ENCODE measurements around the gene ERLIN1. TPM values are rescaled to one million over a fixed set of nuclear protein-coding genes. Genes with fewer than 3 reads are reported as not detected.

ERLIN1 gene
- total RNA-seq, 1 experiment from 2014 or later, result 33.0 TPM

- Mint-ChIP-seq H3K9me3 (no peaks in the 10 kb centered on the region), H3K4me3 (no peak overlapping the region), H3K27ac (no peak overlapping the region), H3K4me1 (no peaks in the 10 kb centered on the region), H3K36me3 (ENCODE audit: insufficient read depth in 1 of 3, low read depth in 3 of 3) (peaks cover 14 to 51% (median 38%) of the 10 kb centered on the region in 3 experiments; a peak in 6 of 7 replicates), H3K27me3 (ENCODE audit: low read depth) (no peaks in the 10 kb centered on the region)
- no peak overlapping the region for H4K91ac ChIP-seq (ENCODE audit: insufficient read length, low read depth, low read length)
- no peak overlapping the region for H3K23ac ChIP-seq (ENCODE audit: insufficient read length, low read depth, low read length)
- no peak for DNase-seq
- H4K20me1 ChIP-seq (ENCODE audit: control insufficient read depth, insufficient read depth, insufficient read length), result no peaks in the 10 kb centered on the region
- H2BK120ac ChIP-seq (ENCODE audit: low read depth, low read length, poor library complexity, severe bottlenecking), result no peak overlapping the region
- H2AFZ ChIP-seq (ENCODE audit: low read length), result no peak overlapping the region
- TF ChIP-seq CTCF (conservative IDR thresholded peaks at IDR 0.05), result no peak
- no peak overlapping the region for H3K56ac ChIP-seq (ENCODE audit: insufficient read length, low read depth, low read length)
- no peak overlapping the region for H3K27ac ChIP-seq (ENCODE audit: insufficient read length, low read depth, low read length)
- H2BK5ac ChIP-seq (ENCODE audit: insufficient read length, low read length), result no peak overlapping the region
- H3K79me2 ChIP-seq (ENCODE audit: insufficient read depth, low read length), result no peaks in the 10 kb centered on the region
- H2BK20ac ChIP-seq (ENCODE audit: low read depth, low read length, poor library complexity, severe bottlenecking), result no peak overlapping the region
- H3K4me2 ChIP-seq (ENCODE audit: insufficient read depth, insufficient read length, low read length), result no peak overlapping the region
- H4K5ac ChIP-seq (ENCODE audit: insufficient read length, low read depth, low read length), result no peak overlapping the region
- no peak overlapping the region for H2AK5ac ChIP-seq (ENCODE audit: insufficient read length, low read length)
- H3K23me2 ChIP-seq (ENCODE audit: insufficient read length, low read depth, low read length, poor library complexity, severe bottlenecking), result no peaks in the 10 kb centered on the region
- H2BK15ac ChIP-seq (ENCODE audit: low read depth, low read length), result no peak overlapping the region
- H3K79me1 ChIP-seq (ENCODE audit: insufficient read depth, low read depth, low read length, poor library complexity, severe bottlenecking), result no peaks in the 10 kb centered on the region
- H3K18ac ChIP-seq (ENCODE audit: insufficient read length, low read depth, low read length), result no peak overlapping the region
- no CpG with 5 or more reads among the region's 3 CpGs for WGBS (ENCODE audit: extremely low coverage, insufficient read length, low lambda C conversion rate)
- no peaks in the 10 kb centered on the region for H3K9me3 ChIP-seq (ENCODE audit: control insufficient read depth, low read depth, low read length)
- no peak overlapping the region for H4K8ac ChIP-seq (replicated peaks; ENCODE audit: insufficient read length, low read depth, low read length)
- H3T11ph ChIP-seq (ENCODE audit: low read length), result no peak overlapping the region
- H3K14ac ChIP-seq (ENCODE audit: insufficient read depth, low read length), result no peak overlapping the region
- no peak overlapping the region for H3K4ac ChIP-seq (ENCODE audit: low read depth, low read length)
- no peaks in the 10 kb centered on the region for H3K27me3 ChIP-seq (ENCODE audit: insufficient read depth, low read length)
- no peaks in the 10 kb centered on the region for H3K4me1 ChIP-seq (ENCODE audit: insufficient read depth, low read length)
- no peak overlapping the region for H2BK12ac ChIP-seq (ENCODE audit: insufficient read length, low read depth, low read length)
- no peak overlapping the region for H3K9ac ChIP-seq (ENCODE audit: extremely low read depth, insufficient read length, low read length)
These were observed 10.8 kb downstream of the ERLIN1 start for GRCh38 chr10:100174699-100175677.
